ENCODE measurements around the gene MAPK4.

- TF ChIP-seq CTCF (IDR thresholded peaks at IDR 0.05; ENCODE audit: insufficient read depth, low read length, poor library complexity, severe bottlenecking) (no peak), EZH2phosphoT487 (conservative IDR thresholded peaks at IDR 0.05; ENCODE audit: low read length) (no peak)
These were observed 161.1 kb downstream of the MAPK4 start for GRCh38 chr18:50721006-50721405.

Data from SU-DHL-6 (cell line).